GM19468 (cell line): ENCODE data around the gene GHITM.

ENCODE experiments used
- ATAC-seq: cut with Tn5 transposase; IDR thresholded peaks from one replicate; pipeline ENCODE4 v1.9.1; 2021; ENCODE audit warnings: mild to moderate bottlenecking, moderate library complexity, moderate number of reproducible peaks; ENCODE audit not compliant: unreplicated experiment; ENCODE audit errors: extremely low read depth

Gene GHITM

GRCh38 chr10:84196941-84197340 lies 57.6 kb downstream of the GHITM start:
- ATAC-seq: no peak

GRCh38 chr10:84197643-84198042 lies 58.3 kb downstream of the GHITM start:
- no peak for ATAC-seq

- no peak for ATAC-seq
These were observed 59.1 kb downstream of the GHITM start for GRCh38 chr10:84198206-84198915.

GRCh38 chr10:84200537-84201243 lies 61.4 kb downstream of the GHITM start:
- no peak for ATAC-seq

GRCh38 chr10:84201244-84201606 lies 61.9 kb downstream of the GHITM start:
- ATAC-seq: no peak

GRCh38 chr10:84201682-84202081 lies 62.4 kb downstream of the GHITM start:
- no peak for ATAC-seq

GRCh38 chr10:84202349-84202748 lies 63.0 kb downstream of the GHITM start:
- no peak for ATAC-seq
